ENCODE data around the gene CLSTN3. TPM values are rescaled to one million over a fixed set of nuclear protein-coding genes. Genes with fewer than 3 reads are reported as not detected.

Gene CLSTN3
- total and polyA plus RNA-seq, 9 of the 15 experiments (the other 6 are each of a cell fraction or from before 2014, with no cell fraction given): 0.08 to 23.2 (median 11.0) TPM

DNA sequence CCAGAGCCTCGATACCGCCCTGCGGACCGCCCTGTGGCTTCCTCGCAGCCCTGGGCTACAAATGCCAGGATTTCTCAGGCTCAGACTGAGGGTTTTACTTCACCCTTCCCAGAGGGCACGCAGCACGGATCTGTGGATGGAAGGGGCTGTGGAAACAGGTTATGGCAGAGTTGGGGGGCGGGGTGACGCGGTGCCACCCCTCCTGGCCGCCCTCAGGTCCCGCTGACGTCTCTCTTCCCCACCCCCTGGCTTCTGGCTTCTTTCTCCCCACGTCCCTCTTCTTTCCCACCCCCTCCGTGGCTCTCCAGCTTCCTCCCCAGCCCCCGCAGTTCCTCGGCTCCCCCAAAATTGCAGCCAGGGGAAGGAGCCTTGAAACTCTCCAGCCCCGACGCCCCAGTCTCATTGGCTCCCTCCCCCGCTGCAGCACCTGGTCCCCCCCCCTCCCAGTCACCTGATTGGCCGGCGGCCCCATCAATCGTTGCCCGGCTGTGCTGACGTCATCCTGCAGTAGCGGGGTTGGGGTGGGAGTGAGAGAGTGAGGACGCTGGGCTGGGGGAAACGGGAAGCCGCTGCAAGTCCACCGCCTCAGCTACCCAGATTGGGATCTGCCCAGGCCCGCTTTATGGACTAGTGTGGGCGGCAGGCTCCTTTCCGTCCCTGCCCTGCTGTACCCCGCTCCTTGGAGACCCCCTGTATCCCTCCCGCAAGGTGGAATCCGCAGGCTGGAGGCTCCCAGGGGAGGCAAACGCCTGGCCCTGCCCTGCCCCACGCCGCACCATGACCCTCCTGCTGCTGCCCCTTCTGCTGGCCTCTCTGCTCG, at the start of gene CLSTN3 (continued):
- TF ChIP-seq TAF1 (IDR thresholded peaks at IDR 0.05; ENCODE audit: control insufficient read depth, extremely low read depth, insufficient read depth, low read length, severe bottlenecking): no peak
- TF ChIP-seq POLR2A (conservative IDR thresholded peaks at IDR 0.05): peak; percentile 28; the same call in 1 of the 2 replicates

DNA sequence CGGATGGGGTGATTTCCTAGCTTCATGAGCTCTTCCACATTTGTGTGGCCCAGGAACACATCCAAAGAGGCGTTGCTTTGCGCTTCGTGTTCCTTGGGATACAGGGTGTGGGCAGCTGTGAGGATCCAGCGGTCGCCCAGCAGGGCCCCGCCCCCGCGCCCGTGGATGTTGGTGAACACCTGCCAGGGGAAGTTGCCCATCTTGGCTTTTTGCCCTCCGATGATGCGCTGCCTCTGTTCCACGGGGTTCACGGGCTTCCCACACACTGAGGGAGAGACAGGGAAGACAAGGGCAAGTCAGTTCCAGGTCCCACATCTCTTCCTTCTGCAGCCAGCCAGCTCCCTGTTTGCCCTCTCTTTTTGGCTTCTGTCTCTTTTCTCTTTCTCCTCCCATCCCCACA, 49.1 kb upstream of the CLSTN3 start:
- H3K9me3 ChIP-seq (replicated peaks; ENCODE audit: control insufficient read depth, insufficient read depth, low read depth, low read length): no peaks in the 10 kb centered on the region; the same call in 1 of the 2 replicates
- no peaks in the 10 kb centered on the region; a peak in 2 of 5 replicates for H3K27me3 ChIP-seq (ENCODE audit: control insufficient read depth in 2 of 2, insufficient read depth in 2 of 2, low read length in 2 of 2)
- no peak overlapping the region for H3K27ac ChIP-seq (ENCODE audit: extremely low read depth, low read depth, low read length)
- no peaks in the 10 kb centered on the region for H3K79me2 ChIP-seq (ENCODE audit: control insufficient read depth, insufficient read depth, low read length)
- in situ Hi-C loops (cut with MboI) (no loop called here), intact Hi-C loops (cut with micrococcal nuclease) (no loop called here)
- H3K4me1 ChIP-seq (replicated peaks in 1 of 2; ENCODE audit: control insufficient read depth in 2 of 2, insufficient read depth in 2 of 2, low read length in 2 of 2): peaks cover 0 to 3% of the 10 kb centered on the region in 2 experiments; a peak in 1 of 5 replicates
- BruUV-seq (replicated peaks): no TSS peak
- no peaks in the 10 kb centered on the region for H3K9me1 ChIP-seq (ENCODE audit: control insufficient read depth, insufficient read depth, low read length)
- no peaks in the 10 kb centered on the region for H3K36me3 ChIP-seq (ENCODE audit: control insufficient read depth, insufficient read depth, low read length)
- DNase-seq (ENCODE audit: extremely low read depth in 1 of 4, low spot score in 3 of 4) (no peak), FAIRE-seq (no peak), ATAC-seq (no peak)
- WGBS (ENCODE audit: insufficient coverage, low coverage, missing lambda C conversion rate): 33% methylated on average over 7 of the region's 14 CpGs
- no peaks in the 10 kb centered on the region for H4K20me1 ChIP-seq (replicated peaks; ENCODE audit: control insufficient read depth, insufficient read depth, low read length)
- CTCF ChIA-PET (ENCODE audit: low intra/inter-chr PET ratio): no interaction called here
- POLR2A ChIA-PET: interaction anchor here (1.1 kb wide), 1 partner anchor 10 kb away, joined by 4 read pairs; no protein-coding TSS in a partner anchor
- H3K9ac ChIP-seq (ENCODE audit: insufficient read depth in 1 of 2, low read depth in 2 of 2, low read length in 2 of 2): no peak overlapping the region
- no peak overlapping the region for H3K4me2 ChIP-seq (ENCODE audit: insufficient read depth, low read length)
- H2AFZ ChIP-seq (ENCODE audit: low read depth, low read length): no peak overlapping the region
- H3K4me3 ChIP-seq: no peak overlapping the region
- TF ChIP-seq, protein P1, sequence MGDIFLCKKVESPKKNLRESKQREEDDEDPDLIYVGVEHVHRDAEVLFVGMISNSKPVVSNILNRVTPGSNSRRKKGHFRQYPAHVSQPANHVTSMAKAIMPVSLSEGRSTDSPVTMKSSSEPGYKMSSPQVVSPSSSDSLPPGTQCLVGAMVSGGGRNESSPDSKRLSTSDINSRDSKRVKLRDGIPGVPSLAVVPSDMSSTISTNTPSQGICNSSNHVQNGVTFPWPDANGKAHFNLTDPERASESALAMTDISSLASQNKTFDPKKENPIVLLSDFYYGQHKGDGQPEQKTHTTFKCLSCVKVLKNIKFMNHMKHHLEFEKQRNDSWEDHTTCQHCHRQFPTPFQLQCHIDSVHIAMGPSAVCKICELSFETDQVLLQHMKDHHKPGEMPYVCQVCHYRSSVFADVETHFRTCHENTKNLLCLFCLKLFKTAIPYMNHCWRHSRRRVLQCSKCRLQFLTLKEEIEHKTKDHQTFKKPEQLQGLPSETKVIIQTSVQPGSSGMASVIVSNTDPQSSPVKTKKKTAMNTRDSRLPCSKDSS (IDR thresholded peaks at IDR 0.05; ENCODE audit: low read depth, partially characterized antibody): no peak
- TF ChIP-seq NFXL1 (CRISPR knock-in tag; IDR thresholded peaks at IDR 0.05) (no peak), ZC3H4 (CRISPR knock-in tag; IDR thresholded peaks at IDR 0.05; ENCODE audit: borderline replicate concordance) (no peak), ZNF347 (CRISPR knock-in tag; IDR thresholded peaks at IDR 0.05; ENCODE audit: low read depth) (no peak), SLC30A9 (CRISPR knock-in tag; IDR thresholded peaks at IDR 0.05) (no peak)
- TF ChIP-seq, protein P2, sequence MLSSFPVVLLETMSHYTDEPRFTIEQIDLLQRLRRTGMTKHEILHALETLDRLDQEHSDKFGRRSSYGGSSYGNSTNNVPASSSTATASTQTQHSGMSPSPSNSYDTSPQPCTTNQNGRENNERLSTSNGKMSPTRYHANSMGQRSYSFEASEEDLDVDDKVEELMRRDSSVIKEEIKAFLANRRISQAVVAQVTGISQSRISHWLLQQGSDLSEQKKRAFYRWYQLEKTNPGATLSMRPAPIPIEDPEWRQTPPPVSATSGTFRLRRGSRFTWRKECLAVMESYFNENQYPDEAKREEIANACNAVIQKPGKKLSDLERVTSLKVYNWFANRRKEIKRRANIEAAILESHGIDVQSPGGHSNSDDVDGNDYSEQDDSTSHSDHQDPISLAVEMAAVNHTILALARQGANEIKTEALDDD (IDR thresholded peaks at IDR 0.05): no peak
- TF ChIP-seq, protein P3, sequence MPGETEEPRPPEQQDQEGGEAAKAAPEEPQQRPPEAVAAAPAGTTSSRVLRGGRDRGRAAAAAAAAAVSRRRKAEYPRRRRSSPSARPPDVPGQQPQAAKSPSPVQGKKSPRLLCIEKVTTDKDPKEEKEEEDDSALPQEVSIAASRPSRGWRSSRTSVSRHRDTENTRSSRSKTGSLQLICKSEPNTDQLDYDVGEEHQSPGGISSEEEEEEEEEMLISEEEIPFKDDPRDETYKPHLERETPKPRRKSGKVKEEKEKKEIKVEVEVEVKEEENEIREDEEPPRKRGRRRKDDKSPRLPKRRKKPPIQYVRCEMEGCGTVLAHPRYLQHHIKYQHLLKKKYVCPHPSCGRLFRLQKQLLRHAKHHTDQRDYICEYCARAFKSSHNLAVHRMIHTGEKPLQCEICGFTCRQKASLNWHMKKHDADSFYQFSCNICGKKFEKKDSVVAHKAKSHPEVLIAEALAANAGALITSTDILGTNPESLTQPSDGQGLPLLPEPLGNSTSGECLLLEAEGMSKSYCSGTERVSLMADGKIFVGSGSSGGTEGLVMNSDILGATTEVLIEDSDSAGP (CRISPR knock-in tag; IDR thresholded peaks at IDR 0.05): no peak
- TF ChIP-seq, protein P4, sequence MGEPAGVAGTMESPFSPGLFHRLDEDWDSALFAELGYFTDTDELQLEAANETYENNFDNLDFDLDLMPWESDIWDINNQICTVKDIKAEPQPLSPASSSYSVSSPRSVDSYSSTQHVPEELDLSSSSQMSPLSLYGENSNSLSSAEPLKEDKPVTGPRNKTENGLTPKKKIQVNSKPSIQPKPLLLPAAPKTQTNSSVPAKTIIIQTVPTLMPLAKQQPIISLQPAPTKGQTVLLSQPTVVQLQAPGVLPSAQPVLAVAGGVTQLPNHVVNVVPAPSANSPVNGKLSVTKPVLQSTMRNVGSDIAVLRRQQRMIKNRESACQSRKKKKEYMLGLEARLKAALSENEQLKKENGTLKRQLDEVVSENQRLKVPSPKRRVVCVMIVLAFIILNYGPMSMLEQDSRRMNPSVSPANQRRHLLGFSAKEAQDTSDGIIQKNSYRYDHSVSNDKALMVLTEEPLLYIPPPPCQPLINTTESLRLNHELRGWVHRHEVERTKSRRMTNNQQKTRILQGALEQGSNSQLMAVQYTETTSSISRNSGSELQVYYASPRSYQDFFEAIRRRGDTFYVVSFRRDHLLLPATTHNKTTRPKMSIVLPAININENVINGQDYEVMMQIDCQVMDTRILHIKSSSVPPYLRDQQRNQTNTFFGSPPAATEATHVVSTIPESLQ (CRISPR knock-in tag; IDR thresholded peaks at IDR 0.05): no peak

Measured in K562 (cell line).